Measurements from ENCODE around the gene NDUFB2. TPM values are rescaled to one million over a fixed set of nuclear protein-coding genes. Genes with fewer than 3 reads are reported as not detected.
A peak's percentile ranks its signal among the peaks of the same experiment; 100 is the strongest.
"Not testable (repeated sequence)": the region's sequence is repeated elsewhere in the genome, so short reads cannot be mapped to it uniquely, and the experiment has no call there.

The NDUFB2 gene
- total RNA-seq, 2 experiments from 2014 or later, result 161 to 201 TPM

- Mint-ChIP-seq H3K36me3 (ENCODE audit: low read depth) (no peaks in the 10 kb centered on the region), H3K4me1 (peaks cover 12% of the 10 kb centered on the region), H3K27ac (no peak overlapping the region), H3K4me3 (no peak overlapping the region), H3K9me3 (no peaks in the 10 kb centered on the region), H3K27me3 (peaks cover 25% of the 10 kb centered on the region)
- DNase-seq, result no peak
- ChIA-PET CTCF (interaction anchor here (0.5 kb wide), 1 partner anchor 312 kb away, joined by 3 read pairs; no protein-coding TSS in a partner anchor), POLR2A (no interaction called here)
Observed at GRCh38 chr7:140661124-140661523, 35.4 kb upstream of the NDUFB2 start.

- peaks cover 25% of the 10 kb centered on the region for H3K27me3 Mint-ChIP-seq
- DNase-seq, H3K27ac Mint-ChIP-seq: not testable (repeated sequence)
Observed at GRCh38 chr7:140662938-140663337, 33.6 kb upstream of the NDUFB2 start.

GRCh38 chr7:140667476-140667875 lies 29.0 kb upstream of the NDUFB2 start:
- ChIA-PET CTCF (no interaction called here), POLR2A (no interaction called here)
- no peak overlapping the region for H3K4me3 Mint-ChIP-seq
- H3K36me3 Mint-ChIP-seq (ENCODE audit: low read depth), result no peaks in the 10 kb centered on the region
- H3K9me3 Mint-ChIP-seq, result no peaks in the 10 kb centered on the region
- H3K27ac Mint-ChIP-seq, result no peak overlapping the region
- peaks cover 11% of the 10 kb centered on the region for H3K4me1 Mint-ChIP-seq
- H3K27me3 Mint-ChIP-seq, result peaks cover 22% of the 10 kb centered on the region
- DNase-seq, result no peak

More at GRCh38 chr7:140662938-140663337, 33.6 kb upstream of the NDUFB2 start:
- H3K36me3 Mint-ChIP-seq (ENCODE audit: low read depth); H3K4me1 Mint-ChIP-seq; H3K9me3 Mint-ChIP-seq; CTCF ChIA-PET; H3K4me3 Mint-ChIP-seq; POLR2A ChIA-PET: not testable (repeated sequence)

- CTCF ChIA-PET, result interaction anchor here (0.9 kb wide), 1 partner anchor 9 kb away, joined by 4 read pairs; no protein-coding TSS in a partner anchor
- H3K9me3 Mint-ChIP-seq, result no peaks in the 10 kb centered on the region
Observed at GRCh38 chr7:140668641-140669040, 27.9 kb upstream of the NDUFB2 start.

GRCh38 chr7:140669352-140669751 lies 27.2 kb upstream of the NDUFB2 start:
- peaks cover 15% of the 10 kb centered on the region for H3K27me3 Mint-ChIP-seq
- CTCF ChIA-PET, result interaction anchor here (0.6 to 0.9 kb wide), 2 partner anchors 9 to 173 kb away, joined by 4 read pairs; no protein-coding TSS in a partner anchor
- POLR2A ChIA-PET, result no interaction called here
- no peak for DNase-seq
- H3K4me3 Mint-ChIP-seq, result no peak overlapping the region
- no peaks in the 10 kb centered on the region for H3K9me3 Mint-ChIP-seq
- H3K36me3 Mint-ChIP-seq (ENCODE audit: low read depth), result no peaks in the 10 kb centered on the region
- no peak overlapping the region for H3K27ac Mint-ChIP-seq
- peaks cover 22% of the 10 kb centered on the region for H3K4me1 Mint-ChIP-seq

More at GRCh38 chr7:140668641-140669040, 27.9 kb upstream of the NDUFB2 start:
- peaks cover 15% of the 10 kb centered on the region for H3K27me3 Mint-ChIP-seq
- POLR2A ChIA-PET, result no interaction called here
- no peak for DNase-seq
- no peak overlapping the region for H3K27ac Mint-ChIP-seq
- peaks cover 15% of the 10 kb centered on the region for H3K4me1 Mint-ChIP-seq
- no peak overlapping the region for H3K4me3 Mint-ChIP-seq
- no peaks in the 10 kb centered on the region for H3K36me3 Mint-ChIP-seq (ENCODE audit: low read depth)

- Mint-ChIP-seq H3K4me1 (peaks cover 27% of the 10 kb centered on the region), H3K27me3 (peaks cover 12% of the 10 kb centered on the region)
- CTCF ChIA-PET; H3K9me3 Mint-ChIP-seq; POLR2A ChIA-PET; H3K36me3 Mint-ChIP-seq (ENCODE audit: low read depth); H3K27ac Mint-ChIP-seq; DNase-seq; H3K4me3 Mint-ChIP-seq: not testable (repeated sequence)
Observed at GRCh38 chr7:140669862-140670261, 26.6 kb upstream of the NDUFB2 start.

GRCh38 chr7:140670343-140670935 lies 26.1 kb upstream of the NDUFB2 start:
- no peaks in the 10 kb centered on the region for H3K9me3 Mint-ChIP-seq
- DNase-seq, result no peak
- H3K27me3 Mint-ChIP-seq, result peaks cover 8% of the 10 kb centered on the region
- H3K36me3 Mint-ChIP-seq (ENCODE audit: low read depth), result peaks cover 1% of the 10 kb centered on the region
- H3K4me3 Mint-ChIP-seq, result no peak overlapping the region
- H3K27ac Mint-ChIP-seq, result no peak overlapping the region
- ChIA-PET POLR2A (no interaction called here), CTCF (interaction anchor here (0.6 kb wide), 1 partner anchor 57 kb away, joined by 3 read pairs; no protein-coding TSS in a partner anchor)
- peaks cover 33% of the 10 kb centered on the region for H3K4me1 Mint-ChIP-seq

GRCh38 chr7:140671966-140672365 lies 24.5 kb upstream of the NDUFB2 start:
- POLR2A ChIA-PET, result no interaction called here
- peaks cover 6% of the 10 kb centered on the region for H3K27me3 Mint-ChIP-seq
- H3K4me1 Mint-ChIP-seq, result peaks cover 42% of the 10 kb centered on the region
- peaks cover 5% of the 10 kb centered on the region for H3K36me3 Mint-ChIP-seq (ENCODE audit: low read depth)
- CTCF ChIA-PET, result no interaction called here
- peak overlapping the region; percentile 71 for H3K4me3 Mint-ChIP-seq
- H3K9me3 Mint-ChIP-seq, result no peaks in the 10 kb centered on the region
- peak overlapping the region; percentile 80 for H3K27ac Mint-ChIP-seq
- DNase-seq, result no peak

GRCh38 chr7:140672382-140673062 lies 24.0 kb upstream of the NDUFB2 start, which contains the start of gene ADCK2:
ADCK2 (plus strand) TSS chr7:140672945; CDS start chr7:140673331, 386 bp downstream.
- ChIA-PET CTCF (interaction anchor here (1.0 kb wide), 1 partner anchor 20 kb away, joined by 3 read pairs; no protein-coding TSS in a partner anchor), POLR2A (interaction anchor here (0.9 kb wide), 1 partner anchor 177 kb away, joined by 4 read pairs; no protein-coding TSS in a partner anchor)
- peak within 1 kb of the TSS; percentile 83 for H3K4me3 Mint-ChIP-seq
- peaks cover 42% of the 10 kb centered on the region for H3K4me1 Mint-ChIP-seq
- H3K9me3 Mint-ChIP-seq, result no peaks in the 10 kb centered on the region
- H3K36me3 Mint-ChIP-seq (ENCODE audit: low read depth), result peaks cover 5% of the 10 kb centered on the region
- DNase-seq, result peak; percentile 52
- peaks cover 6% of the 10 kb centered on the region for H3K27me3 Mint-ChIP-seq
- peak within 1 kb of the TSS; percentile 95 for H3K27ac Mint-ChIP-seq

GRCh38 chr7:140673063-140673773 lies 23.3 kb upstream of the NDUFB2 start:
- CTCF ChIA-PET, result interaction anchor here (0.8 to 1.3 kb wide), 3 partner anchors 20 to 342 kb away, joined by 3 read pairs; partner anchors contain the start of gene MRPS33
- Mint-ChIP-seq H3K4me1 (peaks cover 42% of the 10 kb centered on the region), H3K27me3 (peaks cover 4% of the 10 kb centered on the region), H3K36me3 (ENCODE audit: low read depth) (peaks cover 8% of the 10 kb centered on the region), H3K27ac (peak overlapping the region; percentile 95), H3K4me3 (peak overlapping the region; percentile 83), H3K9me3 (no peaks in the 10 kb centered on the region)
- POLR2A ChIA-PET, result interaction anchor here (0.9 kb wide), 1 partner anchor 176 kb away, joined by 4 read pairs; no protein-coding TSS in a partner anchor
- peak; percentile 58 for DNase-seq

- Mint-ChIP-seq H3K27ac (peak overlapping the region; percentile 95), H3K4me3 (peak overlapping the region; percentile 83), H3K9me3 (no peaks in the 10 kb centered on the region), H3K27me3 (peaks cover 4% of the 10 kb centered on the region), H3K36me3 (ENCODE audit: low read depth) (peaks cover 13% of the 10 kb centered on the region), H3K4me1 (peaks cover 42% of the 10 kb centered on the region)
- CTCF ChIA-PET, result interaction anchor here (0.8 to 1.3 kb wide), 2 partner anchors 20 to 341 kb away, joined by 3 read pairs; partner anchors contain the start of gene MRPS33
- DNase-seq, result no peak
- POLR2A ChIA-PET, result interaction anchor here (0.9 kb wide), 1 partner anchor 176 kb away, joined by 4 read pairs; no protein-coding TSS in a partner anchor
Observed at GRCh38 chr7:140673774-140674155, 22.7 kb upstream of the NDUFB2 start.

GRCh38 chr7:140674356-140674800 lies 22.1 kb upstream of the NDUFB2 start:
- peaks cover 2% of the 10 kb centered on the region for H3K27me3 Mint-ChIP-seq
- ChIA-PET POLR2A (no interaction called here), CTCF (interaction anchor here (0.7 to 1.8 kb wide), 5 partner anchors 10 to 340 kb away, joined by 3 to 6 read pairs (median 3); partner anchors contain the start of gene MRPS33)
- peak overlapping the region; percentile 83 for H3K4me3 Mint-ChIP-seq
- no peaks in the 10 kb centered on the region for H3K9me3 Mint-ChIP-seq
- no peak for DNase-seq
- H3K27ac Mint-ChIP-seq, result peak overlapping the region; percentile 95
- H3K36me3 Mint-ChIP-seq (ENCODE audit: low read depth), result peaks cover 16% of the 10 kb centered on the region
- peaks cover 42% of the 10 kb centered on the region for H3K4me1 Mint-ChIP-seq
